Activated CD8-positive, alpha-beta T cell treated with anti-CD3 and anti-CD28 coated beads for 36 hours (primary cell): Measurements from ENCODE around the gene DNAJC1. TPM values are rescaled to one million over a fixed set of nuclear protein-coding genes. Genes with fewer than 3 reads are reported as not detected.
"Not testable (repeated sequence)": the region's sequence is repeated elsewhere in the genome, so short reads cannot be mapped to it uniquely, and the experiment has no call there.

ENCODE experiments used
- ATAC-seq: fragments of 200-7000 bp; cut with Tn5 transposase; one replicate; pipeline ENCODE4 v1.10.0; 2021; ENCODE audit warnings: mild to moderate bottlenecking, moderate library complexity
- CTCF ChIA-PET: fragments of 350-600 bp; sonication (Branson Sonifier 250); formaldehyde crosslinking; loops from one replicate; lab custom pipeline; 2021; ENCODE audit warnings: antibody characterized with exemption; lab: Charles Lee
- POLR2A ChIA-PET: fragments of 350-600 bp; sonication (Branson Sonifier 250); formaldehyde crosslinking; loops from one replicate; lab custom pipeline; 2021; ENCODE audit warnings: antibody characterized with exemption; lab: Charles Lee
- DNase-seq: peaks from one replicate; pipeline ENCODE4 v3.0.0-alpha.2; 2020
- H3K27ac Mint-ChIP-seq: one replicate; pipeline ENCODE4 v1.8.0; 2021; ENCODE audit warnings: mild to moderate bottlenecking, mixed read lengths
- H3K27me3 Mint-ChIP-seq: one replicate; pipeline ENCODE4 v1.8.0; 2021; ENCODE audit warnings: mixed read lengths
- H3K36me3 Mint-ChIP-seq: one replicate; pipeline ENCODE4 v1.8.0; 2021; ENCODE audit warnings: low read depth, mixed read lengths
- H3K4me1 Mint-ChIP-seq: one replicate; pipeline ENCODE4 v1.8.0; 2021; ENCODE audit warnings: low read depth, mixed read lengths
- H3K4me3 Mint-ChIP-seq: one replicate; pipeline ENCODE4 v1.8.0; 2021; ENCODE audit warnings: mild to moderate bottlenecking, moderate library complexity, mixed read lengths
- H3K9me3 Mint-ChIP-seq: one replicate; pipeline ENCODE4 v1.8.0; 2021; ENCODE audit warnings: mixed read lengths
- CTCF ChIP-seq: fragments of 200-600 bp; IDR thresholded peaks from one replicate; pipeline ENCODE4 v1.8.0; 2022; ENCODE audit warnings: antibody characterized with exemption, mild to moderate bottlenecking
- intact Hi-C: fragments of 100-400 bp; cut with micrococcal nuclease; formaldehyde crosslinking; loops from one replicate; pipeline ENCODE4 v1.10.0; 2022
- total RNA-seq, 2 experiments: library from RNA; stranded (reverse); gene quantifications; one replicate each; pipeline ENCODE4 v1.2.3, GENCODE V29; 2021

Gene DNAJC1
- total RNA-seq, 2 experiments from 2014 or later, result 19.3 to 23.7 TPM

DNA sequence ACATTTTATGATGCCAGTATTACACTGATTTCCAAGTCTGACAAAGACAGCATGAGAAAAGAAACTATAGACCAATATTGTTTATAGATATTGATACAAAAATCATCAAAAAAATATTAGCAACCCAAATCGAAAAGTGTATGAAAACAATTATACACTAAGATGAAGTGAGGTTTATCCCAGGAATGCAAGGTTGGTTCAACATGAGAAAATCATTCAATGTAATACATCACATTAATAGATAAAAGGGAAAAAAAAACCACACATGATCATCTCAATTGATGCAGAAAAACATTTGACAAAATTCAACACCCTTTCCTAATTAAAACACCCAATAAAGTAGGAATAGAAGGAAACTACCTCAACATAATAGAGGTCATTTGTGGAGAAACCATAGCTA is 153.9 kb downstream of the DNAJC1 start:
- Mint-ChIP-seq H3K9me3 (peaks cover 26% of the 10 kb centered on the region), H3K4me3 (no peak overlapping the region), H3K27me3 (no peaks in the 10 kb centered on the region), H3K36me3 (peaks cover 45% of the 10 kb centered on the region), H3K27ac (no peak overlapping the region), H3K4me1 (no peaks in the 10 kb centered on the region)
- no peak for TF ChIP-seq CTCF
- DNase-seq (no peak), ATAC-seq (no peak)
- CTCF ChIA-PET, result no interaction called here
- intact Hi-C loops, result no loop called here
- POLR2A ChIA-PET, result no interaction called here

DNA sequence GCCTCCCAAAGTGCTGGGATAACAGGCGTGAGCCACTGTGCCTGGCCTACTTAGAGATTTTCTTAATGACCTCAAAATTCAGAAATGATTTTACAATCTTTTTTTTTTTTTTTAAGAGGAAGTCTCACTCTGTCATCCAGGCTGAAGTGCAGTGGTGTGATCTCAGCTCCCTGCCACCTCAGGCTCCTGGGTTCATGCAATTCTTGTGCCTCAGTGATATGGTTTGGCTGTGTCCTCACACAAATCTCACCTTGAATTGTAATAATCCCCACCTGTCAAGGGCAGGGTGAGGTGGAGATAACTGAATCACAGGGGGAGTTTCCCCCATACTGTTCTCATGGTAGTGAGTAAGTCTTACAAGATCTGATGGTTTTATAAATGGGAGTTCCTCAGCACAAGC is 159.9 kb downstream of the DNAJC1 start:
- intact Hi-C loops, result no loop called here
- POLR2A ChIA-PET, result no interaction called here
- Mint-ChIP-seq H3K27me3 (no peaks in the 10 kb centered on the region), H3K4me1 (no peaks in the 10 kb centered on the region), H3K27ac (no peak overlapping the region), H3K9me3 (peaks cover 20% of the 10 kb centered on the region), H3K36me3 (peaks cover 27% of the 10 kb centered on the region), H3K4me3 (no peak overlapping the region)
- ATAC-seq (no peak), DNase-seq (no peak)
- TF ChIP-seq CTCF, result no peak
- CTCF ChIA-PET, result no interaction called here

DNA sequence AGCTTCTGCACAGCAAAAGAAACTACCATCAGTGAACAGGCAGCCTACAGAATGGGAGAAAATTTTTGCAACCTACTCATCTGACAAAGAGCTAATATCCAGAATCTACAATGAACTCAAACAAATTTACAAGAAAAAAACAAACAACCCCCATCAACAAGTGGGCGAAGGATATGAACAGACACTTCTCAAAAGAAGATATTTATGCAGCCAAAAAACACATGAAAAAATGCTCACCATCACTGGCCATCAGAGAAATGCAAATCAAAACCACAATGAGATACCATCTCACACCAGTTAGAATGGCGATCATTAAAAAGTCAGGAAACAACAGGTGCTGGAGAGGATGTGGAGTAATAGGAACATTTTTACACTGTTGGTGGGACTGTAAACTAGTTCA is 162.3 kb downstream of the DNAJC1 start:
- POLR2A ChIA-PET, H3K4me1 Mint-ChIP-seq, H3K27ac Mint-ChIP-seq, H3K27me3 Mint-ChIP-seq, intact Hi-C loops, H3K4me3 Mint-ChIP-seq, CTCF ChIA-PET, ATAC-seq, DNase-seq: not testable (repeated sequence)
- Mint-ChIP-seq H3K36me3 (peaks cover 31% of the 10 kb centered on the region), H3K9me3 (peaks cover 20% of the 10 kb centered on the region)

DNA sequence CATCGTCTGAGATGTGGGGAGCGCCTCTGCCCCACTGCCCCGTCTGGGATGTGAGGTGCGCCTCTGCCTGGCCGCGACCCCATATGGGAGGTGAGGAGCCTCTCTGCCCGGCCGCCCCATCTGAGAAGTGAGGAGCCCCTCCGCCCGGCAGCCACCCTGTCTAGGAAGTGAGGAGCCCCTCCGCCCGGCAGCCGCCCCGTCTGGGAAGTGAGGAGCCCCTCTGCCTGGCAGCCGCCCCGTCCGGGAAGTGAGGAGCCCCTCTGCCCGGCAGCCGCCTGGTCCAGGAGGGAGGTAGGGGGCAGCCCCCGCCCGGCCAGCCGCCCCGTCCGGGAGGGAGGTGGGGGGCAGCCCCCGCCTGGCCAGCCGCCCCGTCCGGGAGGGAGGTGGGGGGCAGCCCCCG is 166.0 kb downstream of the DNAJC1 start:
- ATAC-seq, H3K4me1 Mint-ChIP-seq, DNase-seq, H3K4me3 Mint-ChIP-seq, intact Hi-C loops, CTCF ChIA-PET, POLR2A ChIA-PET, H3K27me3 Mint-ChIP-seq, H3K27ac Mint-ChIP-seq: not testable (repeated sequence)
- Mint-ChIP-seq H3K36me3 (peaks cover 56% of the 10 kb centered on the region), H3K9me3 (peaks cover 34% of the 10 kb centered on the region)

DNA sequence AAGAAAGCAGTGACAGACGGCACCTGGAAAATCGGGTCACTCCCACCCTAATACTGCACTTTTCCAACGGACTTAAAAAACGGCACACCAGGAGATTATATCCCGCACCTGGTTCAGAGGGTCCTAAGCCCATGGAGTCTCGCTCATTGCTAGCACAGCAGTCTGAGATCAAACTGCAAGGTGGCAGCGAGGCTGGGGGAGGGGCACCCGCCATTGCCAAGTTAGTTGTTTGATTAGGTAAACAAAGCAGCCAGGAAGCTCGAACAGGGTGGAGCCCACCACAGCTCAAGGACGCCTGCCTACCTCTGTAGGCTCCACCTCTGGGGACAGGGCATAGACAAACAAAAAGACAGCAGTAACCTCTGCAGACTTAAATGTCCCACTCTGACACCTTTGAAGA is 169.0 kb downstream of the DNAJC1 start:
- intact Hi-C loops, ATAC-seq, CTCF ChIA-PET, H3K27ac Mint-ChIP-seq, DNase-seq, H3K27me3 Mint-ChIP-seq, H3K4me1 Mint-ChIP-seq, H3K4me3 Mint-ChIP-seq, POLR2A ChIA-PET: not testable (repeated sequence)
- Mint-ChIP-seq H3K9me3 (peaks cover 44% of the 10 kb centered on the region), H3K36me3 (peaks cover 65% of the 10 kb centered on the region)

DNA sequence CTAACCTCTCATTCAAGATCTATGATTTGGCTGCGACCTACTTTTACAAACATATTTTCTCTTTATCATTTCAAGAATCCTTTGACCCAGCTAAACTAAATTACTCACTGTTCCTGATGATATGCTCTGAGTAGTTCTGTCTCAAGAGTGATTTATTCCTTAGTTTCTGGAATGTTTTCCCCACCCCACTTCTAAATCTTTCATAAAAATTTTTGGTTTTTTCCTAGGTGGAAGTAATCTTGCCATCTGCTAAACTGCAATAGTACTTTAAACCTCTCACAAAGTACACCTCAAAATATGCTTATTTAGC is 170.8 kb downstream of the DNAJC1 start:
- Mint-ChIP-seq H3K4me3 (no peak overlapping the region), H3K4me1 (no peaks in the 10 kb centered on the region), H3K9me3 (peaks cover 45% of the 10 kb centered on the region), H3K36me3 (peaks cover 62% of the 10 kb centered on the region), H3K27me3 (no peaks in the 10 kb centered on the region), H3K27ac (no peak overlapping the region)
- ATAC-seq (no peak), DNase-seq (no peak)
- TF ChIP-seq CTCF, result no peak
- ChIA-PET POLR2A (no interaction called here), CTCF (no interaction called here)
- intact Hi-C loops, result no loop called here
